Brain microvascular endothelial cell (primary cell): ENCODE results near the gene MET.
"Not testable (repeated sequence)": the region's sequence is repeated elsewhere in the genome, so short reads cannot be mapped to it uniquely, and the experiment has no call there.

ENCODE experiments used
- DNase-seq: peaks from one replicate; pipeline ENCODE4 v3.0.0-alpha.2; 2020
- H3K27ac ChIP-seq: fragments of 250-450 bp; sonication (Bioruptor Pico); 2 replicates; pipeline ENCODE4 v1.5.1; 2020; ENCODE audit warnings: mild to moderate bottlenecking, moderate library complexity
- H3K27me3 ChIP-seq: fragments of 250-450 bp; sonication (Bioruptor Pico); replicated peaks from 2 replicates; pipeline ENCODE4 v1.5.1; 2020; ENCODE audit warnings: mild to moderate bottlenecking
- H3K36me3 ChIP-seq: fragments of 250-450 bp; sonication (Bioruptor Pico); replicated peaks from 2 replicates; pipeline ENCODE4 v1.5.1; 2020; ENCODE audit warnings: mild to moderate bottlenecking
- H3K4me3 ChIP-seq: 2 replicates; pipeline ENCODE4 v1.5.1; 2011; ENCODE audit warnings: low read depth, mild to moderate bottlenecking, control low read depth, low read length, moderate library complexity
- CTCF ChIP-seq: IDR thresholded peaks from 2 replicates; pipeline ENCODE4 v1.5.1; 2011; ENCODE audit warnings: low read depth, mild to moderate bottlenecking, moderate library complexity, low read length, control low read depth, inconsistent platforms; ENCODE audit errors: missing control alignments
- in situ Hi-C: cut with HindIII; loops from 2 replicates; pipeline ENCODE4 v1.10.0; 2017; ENCODE audit warnings: low sequenced_read_pairs, low pct_ligation_motif_present

The MET gene

GRCh38 chr7:116820149-116820548, 148.2 kb downstream of the MET start:
- Histone ChIP-seq H3K27ac (no peak overlapping the region), H3K27me3 (no peaks in the 10 kb centered on the region), H3K36me3 (no peaks in the 10 kb centered on the region), H3K4me3 (no peak overlapping the region)
- no peak for DNase-seq
- no peak for TF ChIP-seq CTCF
- in situ Hi-C loops, result no loop called here

GRCh38 chr7:116821647-116822046, 149.7 kb downstream of the MET start:
- DNase-seq, H3K27ac ChIP-seq, H3K4me3 ChIP-seq, H3K27me3 ChIP-seq, H3K36me3 ChIP-seq, in situ Hi-C loops: not testable (repeated sequence)

GRCh38 chr7:116824449-116824848, 152.5 kb downstream of the MET start:
- no peaks in the 10 kb centered on the region for H3K27me3 ChIP-seq
- DNase-seq, result no peak
- no peak overlapping the region for H3K27ac ChIP-seq
- in situ Hi-C loops, result no loop called here
- no peaks in the 10 kb centered on the region for H3K36me3 ChIP-seq
- no peak for TF ChIP-seq CTCF
- H3K4me3 ChIP-seq, result no peak overlapping the region

GRCh38 chr7:116828281-116828680, 156.3 kb downstream of the MET start:
- no peak overlapping the region for H3K4me3 ChIP-seq
- peak; percentile 2 for TF ChIP-seq CTCF
- no peaks in the 10 kb centered on the region for H3K36me3 ChIP-seq
- no peak overlapping the region for H3K27ac ChIP-seq
- in situ Hi-C loops, result no loop called here
- no peaks in the 10 kb centered on the region for H3K27me3 ChIP-seq
- DNase-seq, result no peak

- H3K27me3 ChIP-seq, result no peaks in the 10 kb centered on the region
- DNase-seq, result no peak
- in situ Hi-C loops, result no loop called here
- no peak for TF ChIP-seq CTCF
- H3K27ac ChIP-seq, result no peak overlapping the region
- no peak overlapping the region for H3K4me3 ChIP-seq
- no peaks in the 10 kb centered on the region for H3K36me3 ChIP-seq
These were observed 157.0 kb downstream of the MET start for GRCh38 chr7:116829041-116829440.

- DNase-seq, result no peak
- no peak overlapping the region for H3K4me3 ChIP-seq
- no peak for TF ChIP-seq CTCF
- H3K36me3 ChIP-seq, result no peaks in the 10 kb centered on the region
- no peaks in the 10 kb centered on the region for H3K27me3 ChIP-seq
- H3K27ac ChIP-seq, result no peak overlapping the region
- in situ Hi-C loops, result no loop called here
These were observed 157.5 kb downstream of the MET start for GRCh38 chr7:116829493-116829892.
